Measurements from ENCODE around the gene REG1B.

Gene REG1B

DNA sequence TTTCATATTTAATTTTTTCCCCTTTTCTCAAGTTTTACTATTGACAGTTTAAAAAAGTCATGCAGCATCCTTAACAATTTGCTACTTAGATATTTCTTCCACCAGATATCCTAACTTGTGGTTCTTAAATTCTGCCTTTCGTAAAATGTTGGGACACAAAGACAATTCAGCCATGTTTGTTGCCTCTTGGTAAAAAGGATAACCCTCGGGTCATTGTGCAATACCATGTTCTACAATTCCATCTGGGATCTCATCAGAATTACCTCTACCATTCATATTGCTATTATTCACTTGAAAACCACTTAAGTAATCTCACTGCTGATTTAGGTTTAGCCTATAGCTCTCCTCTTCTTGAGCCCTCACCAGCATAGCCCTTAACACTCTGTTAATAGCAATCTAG is 13.2 kb upstream of the REG1B start:
- TF ChIP-seq SIN3A (IDR thresholded peaks at IDR 0.05; ENCODE audit: borderline replicate concordance, insufficient read depth, low read length), result no peak
- TF ChIP-seq REST (IDR thresholded peaks at IDR 0.05; ENCODE audit: insufficient read depth in 1 of 2, low read depth in 2 of 2, low read length in 2 of 2), result no peak
- TF ChIP-seq POLR2AphosphoS5 (IDR thresholded peaks at IDR 0.05; ENCODE audit: low read depth, low read length), result no peak
- TF ChIP-seq TAF1 (IDR thresholded peaks at IDR 0.05; ENCODE audit: borderline replicate concordance, insufficient read depth, low read length), result no peak
- TF ChIP-seq FOXP2 (optimal IDR thresholded peaks at IDR 0.05; ENCODE audit: borderline replicate concordance, extremely low read depth, extremely low read length, insufficient read depth), result no peak

GRCh38 chr2:79100285-79100684 is 12.5 kb upstream of the REG1B start:
- TF ChIP-seq POLR2AphosphoS5 (IDR thresholded peaks at IDR 0.05; ENCODE audit: low read depth, low read length) (no peak), TAF1 (IDR thresholded peaks at IDR 0.05; ENCODE audit: borderline replicate concordance, insufficient read depth, low read length) (no peak), FOXP2 (optimal IDR thresholded peaks at IDR 0.05; ENCODE audit: borderline replicate concordance, extremely low read depth, extremely low read length, insufficient read depth) (no peak), SIN3A (IDR thresholded peaks at IDR 0.05; ENCODE audit: borderline replicate concordance, insufficient read depth, low read length) (no peak), REST (IDR thresholded peaks at IDR 0.05; ENCODE audit: insufficient read depth in 1 of 2, low read depth in 2 of 2, low read length in 2 of 2) (no peak)

DNA sequence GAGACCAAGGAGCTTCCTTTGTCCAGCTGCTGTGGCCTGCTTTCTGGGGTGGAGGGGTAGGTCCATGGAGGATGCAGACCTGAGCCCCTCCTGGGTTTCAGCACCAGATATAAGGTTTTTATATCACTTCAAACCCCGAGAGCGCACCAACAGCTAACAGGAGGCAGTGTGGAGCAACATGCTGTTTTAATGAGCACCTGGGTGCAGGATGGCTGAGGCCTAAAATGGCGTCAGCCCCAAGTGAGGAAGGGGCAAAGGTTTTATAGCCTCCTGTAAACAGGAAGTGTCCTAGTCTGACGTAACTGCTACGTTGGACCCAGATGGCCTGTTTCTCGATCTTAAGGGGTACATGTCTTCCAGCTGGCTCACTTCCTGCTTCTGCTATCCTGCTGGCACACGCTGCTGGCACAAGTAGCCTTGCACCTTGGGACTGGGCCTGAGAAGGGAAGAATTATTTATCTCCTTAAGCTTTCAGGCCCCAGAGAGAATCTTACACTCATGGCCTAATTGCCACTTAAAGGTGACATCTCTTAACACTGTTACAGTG is 11.4 kb upstream of the REG1B start:
- TF ChIP-seq POLR2AphosphoS5 (IDR thresholded peaks at IDR 0.05; ENCODE audit: low read depth, low read length) (no peak), REST (IDR thresholded peaks at IDR 0.05; ENCODE audit: insufficient read depth in 1 of 2, low read depth in 2 of 2, low read length in 2 of 2) (no peak), TAF1 (IDR thresholded peaks at IDR 0.05; ENCODE audit: borderline replicate concordance, insufficient read depth, low read length) (no peak), FOXP2 (optimal IDR thresholded peaks at IDR 0.05; ENCODE audit: borderline replicate concordance, extremely low read depth, extremely low read length, insufficient read depth) (no peak), SIN3A (IDR thresholded peaks at IDR 0.05; ENCODE audit: borderline replicate concordance, insufficient read depth, low read length) (no peak)

GRCh38 chr2:79097843-79098242 is 10.1 kb upstream of the REG1B start:
- TF ChIP-seq TAF1 (IDR thresholded peaks at IDR 0.05; ENCODE audit: borderline replicate concordance, insufficient read depth, low read length), result no peak
- no peak for TF ChIP-seq REST (IDR thresholded peaks at IDR 0.05; ENCODE audit: insufficient read depth in 1 of 2, low read depth in 2 of 2, low read length in 2 of 2)
- no peak for TF ChIP-seq POLR2AphosphoS5 (IDR thresholded peaks at IDR 0.05; ENCODE audit: low read depth, low read length)
- no peak for TF ChIP-seq SIN3A (IDR thresholded peaks at IDR 0.05; ENCODE audit: borderline replicate concordance, insufficient read depth, low read length)
- no peak for TF ChIP-seq FOXP2 (optimal IDR thresholded peaks at IDR 0.05; ENCODE audit: borderline replicate concordance, extremely low read depth, extremely low read length, insufficient read depth)

DNA sequence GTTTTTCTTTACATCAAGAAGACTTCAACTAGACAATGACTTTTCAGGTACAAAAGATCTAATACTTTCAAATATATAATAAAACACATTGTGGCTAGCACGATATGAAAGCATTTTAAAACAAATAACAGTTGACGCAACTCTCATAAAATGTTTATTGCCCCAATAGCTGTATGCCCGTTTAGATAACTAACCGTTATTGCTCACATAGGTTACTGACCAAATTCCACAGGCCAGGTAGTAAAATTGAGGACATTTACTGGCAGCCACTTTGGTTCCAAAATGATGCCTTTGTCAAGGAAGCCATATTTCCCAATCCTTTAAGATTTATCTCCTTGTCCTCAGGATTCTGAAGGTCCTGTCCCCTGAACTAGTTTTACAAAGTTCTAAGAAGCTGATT is 2.9 kb upstream of the REG1B start:
- TF ChIP-seq SIN3A (IDR thresholded peaks at IDR 0.05; ENCODE audit: borderline replicate concordance, insufficient read depth, low read length), result no peak
- TF ChIP-seq TAF1 (IDR thresholded peaks at IDR 0.05; ENCODE audit: borderline replicate concordance, insufficient read depth, low read length), result no peak
- TF ChIP-seq FOXP2 (optimal IDR thresholded peaks at IDR 0.05; ENCODE audit: borderline replicate concordance, extremely low read depth, extremely low read length, insufficient read depth), result no peak
- no peak for TF ChIP-seq POLR2AphosphoS5 (IDR thresholded peaks at IDR 0.05; ENCODE audit: low read depth, low read length)
- no peak for TF ChIP-seq REST (IDR thresholded peaks at IDR 0.05; ENCODE audit: insufficient read depth in 1 of 2, low read depth in 2 of 2, low read length in 2 of 2)

Measured in PFSK-1 (cell line).